Transverse colon (tissue), 4 donors: ENCODE data around the gene ZZZ3. TPM values are rescaled to one million over a fixed set of nuclear protein-coding genes. Genes with fewer than 3 reads are reported as not detected.
"Not testable (repeated sequence)": the region's sequence is repeated elsewhere in the genome, so short reads cannot be mapped to it uniquely, and the experiment has no call there.

Source experiments
- DNase-seq: peaks from one replicate; pipeline ENCODE4 v3.0.0-alpha.2; 2019
- H3K27ac ChIP-seq, 4 donors: fragments of 200-600 bp; sonication (generic); 2 replicates each; pipeline ENCODE4 v1.5.1; 2016 to 2018; ENCODE audit warnings: inconsistent platforms in 4 of 4
- H3K27me3 ChIP-seq: fragments of 200-600 bp; sonication (generic); 2 replicates; pipeline ENCODE4 v1.5.1; 2017; ENCODE audit warnings: inconsistent platforms
- H3K36me3 ChIP-seq, 4 donors: fragments of 200-600 bp; sonication (generic); 2 replicates each; pipeline ENCODE4 v1.5.1; 2017 to 2019; ENCODE audit warnings: inconsistent platforms in 4 of 4
- H3K4me1 ChIP-seq, 4 donors: fragments of 200-600 bp; sonication (generic); 2 replicates each; pipeline ENCODE4 v1.5.1; 2017 to 2020; ENCODE audit warnings: inconsistent platforms in 4 of 4
- H3K4me3 ChIP-seq, 4 donors: fragments of 200-600 bp; sonication (generic); 1 replicate in 1 of 4; 2 replicates in 3 of 4; pipeline versions ENCODE4 v1.5.1 to v1.6.1; 2017 to 2019; ENCODE audit warnings: inconsistent platforms in 4 of 4
- H3K9me3 ChIP-seq, 2 donors: fragments of 200-600 bp; sonication (generic); 2 replicates each; pipeline ENCODE4 v1.5.1; 2017 to 2019; ENCODE audit warnings: inconsistent platforms in 2 of 2
- EP300 ChIP-seq: sonication (generic); formaldehyde crosslinking; IDR thresholded peaks from one replicate; pipeline ENCODE4 v1.6.1; 2017; ENCODE audit warnings: antibody characterized with exemption, low read depth
- POLR2A ChIP-seq: fragments of 450-650 bp; IDR thresholded peaks from one replicate; pipeline ENCODE4 v1.6.1; 2016; ENCODE audit warnings: antibody characterized with exemption, mild to moderate bottlenecking, moderate library complexity
- POLR2AphosphoS5 ChIP-seq, 3 donors: sonication (generic); formaldehyde crosslinking; IDR thresholded peaks; one replicate each; pipeline ENCODE4 v1.6.1; 2016; ENCODE audit warnings: antibody characterized with exemption in 3 of 3
- WGBS, 2 donors: methylation state at CpG; one replicate each; pipeline ENCODE4 v1.1.5; 2018; ENCODE audit warnings: low coverage in 1 of 2; 5-methylcytosine and 5-hydroxymethylcytosine counted together
- in situ Hi-C, 4 donors: fragments of 200-750 bp; cut with MboI; loops; one replicate each; pipeline versions ENCODE4 v1.15.0 to v1.15.1; 2017; ENCODE audit warnings: low sequenced_read_pairs in 3 of 4, low pct_ligation_motif_present in 1 of 4, low pct_unique_long_range_greater_than_20kb in 1 of 4
- intact Hi-C: fragments of 100-400 bp; cut with DNase I; formaldehyde crosslinking; loops from one replicate; pipeline ENCODE4 v1.15.1; 2023; ENCODE audit warnings: low total_unique reads
- total RNA-seq, 4 donors: library from RNA; depleted of rRNA; stranded (reverse); fragments of >200 nt; gene quantifications; one replicate each; pipeline ENCODE4 v1.1.0, GENCODE V29; 2016
- TF ChIP-seq, protein P1 (sequence below), 5 experiments: fragments of 200-600 bp in 3 of 5; fragments of 450-650 bp in 2 of 5; sonication (generic) in 3 of 5; IDR thresholded peaks; 1 replicate in 2 of 5; 2 replicates in 3 of 5; pipeline ENCODE4 v1.5.1; 2016 to 2017; ENCODE audit warnings: antibody characterized with exemption in 5 of 5, inconsistent platforms in 3 of 5, mild to moderate bottlenecking in 2 of 5, moderate library complexity in 1 of 5

Gene ZZZ3
- total RNA-seq, 4 donors from 2014 or later = 15.9 to 80.4 (median 47.4) TPM

DNA sequence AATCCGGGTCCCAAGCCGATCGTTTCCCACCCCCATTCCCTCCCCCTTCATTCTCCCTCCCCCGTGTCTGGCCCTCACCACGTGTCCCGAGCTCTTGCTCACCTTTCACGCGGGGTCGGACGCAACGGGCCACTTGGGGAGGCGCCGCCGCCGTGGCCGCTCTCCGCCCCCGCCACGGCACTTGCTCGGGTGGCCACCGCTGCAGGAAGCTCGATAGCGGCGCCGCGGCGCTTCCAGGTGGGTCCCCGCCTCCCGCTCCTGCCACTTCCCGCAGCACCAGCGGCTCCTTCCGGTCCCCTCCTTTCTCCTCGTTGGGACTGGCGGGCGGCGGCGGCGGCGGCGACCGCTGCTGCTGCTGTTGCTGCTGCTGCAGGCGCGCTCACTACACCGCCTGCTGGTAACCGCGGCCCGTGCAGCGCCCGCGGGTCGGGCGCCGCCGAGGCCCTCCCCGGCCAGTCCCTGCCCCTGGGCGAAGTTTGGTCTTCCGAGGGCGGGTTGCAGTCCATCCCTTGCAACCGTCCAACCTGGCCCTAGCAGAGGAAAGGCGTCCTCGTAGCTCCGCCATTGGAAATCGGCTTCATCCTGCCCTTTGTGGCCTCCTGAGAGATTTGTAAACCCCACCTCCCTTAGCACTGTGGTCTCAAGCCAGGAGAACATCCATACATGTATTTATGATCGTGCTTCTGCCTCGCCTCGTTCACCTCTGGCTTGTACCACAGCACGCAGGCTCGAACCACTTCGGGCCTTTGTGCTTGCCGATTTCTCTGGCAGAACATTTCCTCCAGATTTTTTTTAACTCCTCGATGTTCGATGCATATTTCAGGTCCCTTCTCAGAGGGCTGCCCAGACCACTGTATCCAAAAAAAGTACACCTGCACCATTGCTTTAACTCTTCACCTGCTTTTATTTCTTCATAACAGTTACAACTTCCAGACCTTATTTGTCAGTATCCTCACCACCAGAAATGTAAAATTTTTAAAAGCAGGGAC, 996 bp upstream of the ZZZ3 start:
- Histone ChIP-seq H3K36me3 (no peaks in the 10 kb centered on the region), H3K9me3 (no peaks in the 10 kb centered on the region), H3K4me1 (peaks cover 15 to 46% (median 33%) of the 10 kb centered on the region in 4 donors), H3K27me3 (no peaks in the 10 kb centered on the region), H3K27ac (peak overlapping the region; percentile 93 to 99 (median 96)), H3K4me3 (peak overlapping the region; percentile 73 to 98 (median 85))
- intact Hi-C loops (no loop called here), in situ Hi-C loops (no loop called here)
- DNase-seq = peak; percentile 94
- TF ChIP-seq EP300 = no peak
- peak in 2 of 3 donors; percentile 67 to 70 for TF ChIP-seq POLR2AphosphoS5 (IDR thresholded peaks at IDR 0.05)
- TF ChIP-seq POLR2A = peak; percentile 49
- TF ChIP-seq, protein P1, sequence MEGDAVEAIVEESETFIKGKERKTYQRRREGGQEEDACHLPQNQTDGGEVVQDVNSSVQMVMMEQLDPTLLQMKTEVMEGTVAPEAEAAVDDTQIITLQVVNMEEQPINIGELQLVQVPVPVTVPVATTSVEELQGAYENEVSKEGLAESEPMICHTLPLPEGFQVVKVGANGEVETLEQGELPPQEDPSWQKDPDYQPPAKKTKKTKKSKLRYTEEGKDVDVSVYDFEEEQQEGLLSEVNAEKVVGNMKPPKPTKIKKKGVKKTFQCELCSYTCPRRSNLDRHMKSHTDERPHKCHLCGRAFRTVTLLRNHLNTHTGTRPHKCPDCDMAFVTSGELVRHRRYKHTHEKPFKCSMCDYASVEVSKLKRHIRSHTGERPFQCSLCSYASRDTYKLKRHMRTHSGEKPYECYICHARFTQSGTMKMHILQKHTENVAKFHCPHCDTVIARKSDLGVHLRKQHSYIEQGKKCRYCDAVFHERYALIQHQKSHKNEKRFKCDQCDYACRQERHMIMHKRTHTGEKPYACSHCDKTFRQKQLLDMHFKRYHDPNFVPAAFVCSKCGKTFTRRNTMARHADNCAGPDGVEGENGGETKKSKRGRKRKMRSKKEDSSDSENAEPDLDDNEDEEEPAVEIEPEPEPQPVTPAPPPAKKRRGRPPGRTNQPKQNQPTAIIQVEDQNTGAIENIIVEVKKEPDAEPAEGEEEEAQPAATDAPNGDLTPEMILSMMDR (IDR thresholded peaks at IDR 0.05) = peak; percentile 80 to 96 (median 91)
- 0% methylated on average over 1 to 59 of the region's 72 CpGs for WGBS, 2 donors

- in situ Hi-C loops = no loop called here
- WGBS, 2 donors = 50 to 70% methylated on average over 2 of the region's 2 CpGs
- no peak overlapping the region for H3K27ac ChIP-seq
- H3K27me3 ChIP-seq = no peaks in the 10 kb centered on the region
- H3K9me3 ChIP-seq = no peaks in the 10 kb centered on the region
- DNase-seq = no peak
- no peaks in the 10 kb centered on the region for H3K36me3 ChIP-seq
- intact Hi-C loops = no loop called here
- H3K4me3 ChIP-seq = no peak overlapping the region
- TF ChIP-seq, protein P1 (IDR thresholded peaks at IDR 0.05) = no peak
- TF ChIP-seq POLR2A (no peak), POLR2AphosphoS5 (IDR thresholded peaks at IDR 0.05) (no peak), EP300 (no peak)
- peaks cover 21 to 55% (median 41%) of the 10 kb centered on the region in 4 donors for H3K4me1 ChIP-seq
These were observed 2.3 kb downstream of the ZZZ3 start for GRCh38 chr1:77680173-77680572.

DNA sequence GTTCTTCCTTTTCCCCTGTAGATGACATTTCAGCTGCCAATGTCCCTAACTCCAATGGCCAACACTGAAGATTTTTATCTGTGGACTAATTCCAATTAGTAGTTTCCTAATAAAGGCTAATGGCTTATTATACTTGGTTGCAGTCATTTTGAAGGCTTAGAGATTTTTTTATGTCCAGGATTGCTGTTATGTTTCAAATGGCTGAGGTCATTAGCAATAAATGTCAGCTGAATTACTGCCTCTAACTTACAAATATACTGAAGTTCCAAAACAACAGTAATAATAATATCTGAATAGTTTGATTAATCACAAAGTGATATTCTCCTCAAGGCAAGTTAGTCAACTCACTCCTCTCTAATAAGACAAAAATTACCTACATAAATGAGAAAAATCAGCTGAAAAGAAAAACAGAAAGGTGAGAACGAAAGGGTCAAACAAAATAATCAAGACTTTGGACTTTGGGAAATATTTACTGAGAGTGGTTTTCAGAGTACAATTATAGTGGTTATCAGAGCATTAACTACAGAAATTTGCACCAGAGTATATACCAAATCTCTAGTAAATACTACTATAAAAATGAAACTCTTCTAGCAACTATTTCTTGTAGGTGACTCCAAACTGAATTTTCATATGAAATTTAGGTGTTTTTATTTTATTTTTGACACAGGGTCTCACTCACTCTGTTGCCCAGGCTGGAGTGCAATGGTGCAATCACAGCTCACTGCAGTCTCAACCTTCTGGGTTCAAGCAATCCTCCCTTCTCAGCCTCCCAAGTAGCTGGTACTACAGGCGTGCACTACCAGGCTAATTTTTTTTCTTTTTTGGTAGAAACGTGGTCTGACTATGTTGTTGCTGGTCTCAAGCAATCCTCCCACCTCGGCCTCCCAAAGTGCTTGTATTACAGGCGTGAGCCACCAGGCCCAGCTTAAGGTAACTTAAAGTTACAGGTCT, 3.5 kb downstream of the ZZZ3 start:
- H3K36me3 ChIP-seq = no peaks in the 10 kb centered on the region
- H3K9me3 ChIP-seq = no peaks in the 10 kb centered on the region
- 79 to 80% methylated on average over 5 of the region's 5 CpGs for WGBS, 2 donors
- no peak overlapping the region for H3K27ac ChIP-seq
- no peak for DNase-seq
- peaks cover 21 to 53% (median 38%) of the 10 kb centered on the region in 4 donors for H3K4me1 ChIP-seq
- in situ Hi-C loops = no loop called here
- intact Hi-C loops = no loop called here
- TF ChIP-seq POLR2AphosphoS5 (IDR thresholded peaks at IDR 0.05) = no peak
- TF ChIP-seq, protein P1 (IDR thresholded peaks at IDR 0.05) = no peak
- no peak for TF ChIP-seq POLR2A
- no peak for TF ChIP-seq EP300
- H3K27me3 ChIP-seq = no peaks in the 10 kb centered on the region
- H3K4me3 ChIP-seq = no peak overlapping the region

GRCh38 chr1:77674807-77675206, 7.7 kb downstream of the ZZZ3 start:
- DNase-seq, in situ Hi-C loops, H3K27ac ChIP-seq, H3K27me3 ChIP-seq, intact Hi-C loops, H3K36me3 ChIP-seq, H3K9me3 ChIP-seq, H3K4me3 ChIP-seq: not testable (repeated sequence)
- WGBS, 2 donors = 85 to 100% methylated on average over 3 of the region's 3 CpGs
- H3K4me1 ChIP-seq = peaks cover 8 to 47% (median 24%) of the 10 kb centered on the region in 4 donors
